T-helper 1 cell treated with Interleukin-12 subunit alpha and Interleukin-12 subunit beta and Interleukin-4 antibody, amounts not matched to agents 30 μg/mL and 1 μg/mL, for 36 hours (primary cell): ENCODE data around the gene PSMB2.

Source experiments
- H3K27ac Mint-ChIP-seq: one replicate; pipeline ENCODE4 v1.8.0; 2021; ENCODE audit warnings: mild to moderate bottlenecking, mixed read lengths
- H3K27me3 Mint-ChIP-seq: one replicate; pipeline ENCODE4 v1.8.0; 2021; ENCODE audit warnings: low read depth, mixed read lengths
- H3K36me3 Mint-ChIP-seq: one replicate; pipeline ENCODE4 v1.8.0; 2021; ENCODE audit warnings: low read depth, mixed read lengths
- H3K4me1 Mint-ChIP-seq: one replicate; pipeline ENCODE4 v1.8.0; 2021; ENCODE audit warnings: low read depth, mixed read lengths
- H3K4me3 Mint-ChIP-seq: one replicate; pipeline ENCODE4 v1.8.0; 2021; ENCODE audit warnings: mild to moderate bottlenecking, moderate library complexity, mixed read lengths
- H3K9me3 Mint-ChIP-seq: one replicate; pipeline ENCODE4 v1.8.0; 2021; ENCODE audit warnings: mixed read lengths

PSMB2 gene

GRCh38 chr1:35555212-35555584 is 86.1 kb downstream of the PSMB2 start:
- Mint-ChIP-seq H3K27me3 (no peaks in the 10 kb centered on the region), H3K9me3 (no peaks in the 10 kb centered on the region), H3K36me3 (peaks cover 32% of the 10 kb centered on the region), H3K27ac (peak overlapping the region; percentile 80), H3K4me1 (peaks cover 48% of the 10 kb centered on the region), H3K4me3 (peak overlapping the region; percentile 98)

- Mint-ChIP-seq H3K36me3 (peaks cover 36% of the 10 kb centered on the region), H3K27ac (no peak overlapping the region), H3K4me1 (peaks cover 45% of the 10 kb centered on the region), H3K4me3 (no peak overlapping the region), H3K27me3 (no peaks in the 10 kb centered on the region), H3K9me3 (no peaks in the 10 kb centered on the region)
These were observed 86.8 kb downstream of the PSMB2 start for GRCh38 chr1:35554266-35555211.

- Mint-ChIP-seq H3K27ac (no peak overlapping the region), H3K36me3 (peaks cover 36% of the 10 kb centered on the region), H3K27me3 (no peaks in the 10 kb centered on the region), H3K9me3 (no peaks in the 10 kb centered on the region), H3K4me1 (peaks cover 41% of the 10 kb centered on the region), H3K4me3 (no peak overlapping the region)
These were observed 87.5 kb downstream of the PSMB2 start for GRCh38 chr1:35553851-35554250.
